Measurements from ENCODE around the gene ZNF580. TPM values are rescaled to one million over a fixed set of nuclear protein-coding genes. Genes with fewer than 3 reads are reported as not detected.
A peak's percentile ranks its signal among the peaks of the same experiment; 100 is the strongest.

ZNF580 gene
- total and polyA plus RNA-seq, 5 donors from 2014 or later = 14.3 to 30.8 (median 17.2) TPM

GRCh38 chr19:55654868-55655647 lies 14.3 kb downstream of the ZNF580 start, which contains the start of gene U2AF2:
Gene U2AF2, plus strand, starts transcription at chr19:55655035. Its CDS starts 70 bp downstream, at chr19:55655105.
- H3K27me3 Mint-ChIP-seq = peaks cover 14% of the 10 kb centered on the region
- Histone ChIP-seq H3K27ac (ENCODE audit: insufficient read depth, low read length, poor library complexity, severe bottlenecking) (peak within 1 kb of the TSS; percentile 100), H3K36me3 (ENCODE audit: control insufficient read depth, insufficient read depth, low read length) (peaks cover 17% of the 10 kb centered on the region), H3K4me3 (ENCODE audit: low read depth, low read length) (peak within 1 kb of the TSS; percentile 93), H3K27me3 (ENCODE audit: control insufficient read depth, insufficient read depth, low read length) (no peaks in the 10 kb centered on the region), H3K9me3 (ENCODE audit: control insufficient read depth in 2 of 2, low read length in 2 of 2) (no peaks in the 10 kb centered on the region), H3K4me1 (ENCODE audit: control insufficient read depth, insufficient read depth, low read length, poor library complexity, severe bottlenecking) (peaks cover 46% of the 10 kb centered on the region)
- peak within 1 kb of the TSS; percentile 98 to 99 (median 98) for H3K27ac Mint-ChIP-seq
- peak within 1 kb of the TSS; percentile 91 to 97 (median 94) for H3K4me3 Mint-ChIP-seq
- peak; percentile 89 to 95 (median 92) for DNase-seq
- peaks cover 7 to 50% (median 34%) of the 10 kb centered on the region in 4 donors for H3K4me1 Mint-ChIP-seq
- ATAC-seq (ENCODE audit: low read depth in 2 of 2) = peak in 1 of 2 donors; percentile 4
- H3K9me3 Mint-ChIP-seq = peaks cover 0 to 2% (median 0%) of the 10 kb centered on the region in 7 donors
- peaks cover 19% of the 10 kb centered on the region for H3K36me3 Mint-ChIP-seq

- Histone ChIP-seq H3K4me1 (ENCODE audit: control insufficient read depth, insufficient read depth, low read length, poor library complexity, severe bottlenecking) (peaks cover 46% of the 10 kb centered on the region), H3K9me3 (ENCODE audit: control insufficient read depth in 2 of 2, low read length in 2 of 2) (no peaks in the 10 kb centered on the region), H3K27me3 (ENCODE audit: control insufficient read depth, insufficient read depth, low read length) (no peaks in the 10 kb centered on the region), H3K4me3 (ENCODE audit: low read depth, low read length) (peak overlapping the region; percentile 93), H3K36me3 (ENCODE audit: control insufficient read depth, insufficient read depth, low read length) (peaks cover 21% of the 10 kb centered on the region), H3K27ac (ENCODE audit: insufficient read depth, low read length, poor library complexity, severe bottlenecking) (peak overlapping the region; percentile 100)
- peak overlapping the region; percentile 91 to 97 (median 94) for H3K4me3 Mint-ChIP-seq
- ATAC-seq (ENCODE audit: low read depth in 2 of 2) (no peak), DNase-seq (no peak)
- peak overlapping the region; percentile 97 to 98 (median 98) for H3K27ac Mint-ChIP-seq
- peaks cover 7 to 49% (median 34%) of the 10 kb centered on the region in 4 donors for H3K4me1 Mint-ChIP-seq
- peaks cover 19% of the 10 kb centered on the region for H3K36me3 Mint-ChIP-seq
- peaks cover 0 to 2% (median 0%) of the 10 kb centered on the region in 7 donors for H3K9me3 Mint-ChIP-seq
- H3K27me3 Mint-ChIP-seq = peaks cover 14% of the 10 kb centered on the region
Observed at GRCh38 chr19:55655648-55656040, 14.8 kb downstream of the ZNF580 start.

- peak overlapping the region; percentile 100 for H3K27ac ChIP-seq (ENCODE audit: insufficient read depth, low read length, poor library complexity, severe bottlenecking)
- peaks cover 50% of the 10 kb centered on the region for H3K4me1 ChIP-seq (ENCODE audit: control insufficient read depth, insufficient read depth, low read length, poor library complexity, severe bottlenecking)
- DNase-seq (no peak), ATAC-seq (ENCODE audit: low read depth in 2 of 2) (no peak)
- Mint-ChIP-seq H3K4me1 (peaks cover 7 to 52% (median 34%) of the 10 kb centered on the region in 4 donors), H3K27me3 (peaks cover 14% of the 10 kb centered on the region), H3K27ac (peak overlapping the region in 2 of 3 donors; percentile 98), H3K4me3 (peak overlapping the region; percentile 91 to 97 (median 94)), H3K9me3 (peaks cover 0 to 2% (median 0%) of the 10 kb centered on the region in 7 donors), H3K36me3 (peaks cover 19% of the 10 kb centered on the region)
- peak overlapping the region; percentile 93 for H3K4me3 ChIP-seq (ENCODE audit: low read depth, low read length)
- H3K27me3 ChIP-seq (ENCODE audit: control insufficient read depth, insufficient read depth, low read length) = no peaks in the 10 kb centered on the region
- no peaks in the 10 kb centered on the region for H3K9me3 ChIP-seq (ENCODE audit: control insufficient read depth in 2 of 2, low read length in 2 of 2)
- peaks cover 30% of the 10 kb centered on the region for H3K36me3 ChIP-seq (ENCODE audit: control insufficient read depth, insufficient read depth, low read length)
Observed at GRCh38 chr19:55656552-55656951, 15.8 kb downstream of the ZNF580 start.

GRCh38 chr19:55656988-55657747 lies 16.4 kb downstream of the ZNF580 start:
- Mint-ChIP-seq H3K36me3 (peaks cover 24% of the 10 kb centered on the region), H3K27me3 (peaks cover 14% of the 10 kb centered on the region), H3K27ac (peak overlapping the region; percentile 85 to 98 (median 86)), H3K4me3 (peak overlapping the region; percentile 91 to 97 (median 94)), H3K4me1 (peaks cover 7 to 57% (median 36%) of the 10 kb centered on the region in 4 donors), H3K9me3 (peaks cover 0 to 2% (median 0%) of the 10 kb centered on the region in 7 donors)
- no peak for ATAC-seq (ENCODE audit: low read depth in 2 of 2)
- DNase-seq = no peak
- Histone ChIP-seq H3K27ac (ENCODE audit: insufficient read depth, low read length, poor library complexity, severe bottlenecking) (peak overlapping the region; percentile 55), H3K36me3 (ENCODE audit: control insufficient read depth, insufficient read depth, low read length) (peaks cover 36% of the 10 kb centered on the region), H3K4me3 (ENCODE audit: low read depth, low read length) (peak overlapping the region; percentile 93), H3K27me3 (ENCODE audit: control insufficient read depth, insufficient read depth, low read length) (no peaks in the 10 kb centered on the region), H3K4me1 (ENCODE audit: control insufficient read depth, insufficient read depth, low read length, poor library complexity, severe bottlenecking) (peaks cover 50% of the 10 kb centered on the region), H3K9me3 (ENCODE audit: control insufficient read depth in 2 of 2, low read length in 2 of 2) (no peaks in the 10 kb centered on the region)

GRCh38 chr19:55658846-55659459 lies 18.2 kb downstream of the ZNF580 start:
- Mint-ChIP-seq H3K4me1 (peaks cover 7 to 64% (median 41%) of the 10 kb centered on the region in 4 donors), H3K27me3 (peaks cover 7% of the 10 kb centered on the region), H3K36me3 (peaks cover 36% of the 10 kb centered on the region), H3K9me3 (peaks cover 0 to 2% (median 0%) of the 10 kb centered on the region in 7 donors), H3K27ac (no peak overlapping the region), H3K4me3 (peak overlapping the region in 3 of 4 donors; percentile 36 to 91 (median 75))
- ATAC-seq (ENCODE audit: low read depth in 2 of 2) (no peak), DNase-seq (no peak)
- Histone ChIP-seq H3K4me1 (ENCODE audit: control insufficient read depth, insufficient read depth, low read length, poor library complexity, severe bottlenecking) (peaks cover 50% of the 10 kb centered on the region), H3K27me3 (ENCODE audit: control insufficient read depth, insufficient read depth, low read length) (no peaks in the 10 kb centered on the region), H3K4me3 (ENCODE audit: low read depth, low read length) (no peak overlapping the region), H3K27ac (ENCODE audit: insufficient read depth, low read length, poor library complexity, severe bottlenecking) (peak overlapping the region; percentile 55), H3K36me3 (ENCODE audit: control insufficient read depth, insufficient read depth, low read length) (peaks cover 52% of the 10 kb centered on the region), H3K9me3 (ENCODE audit: control insufficient read depth in 2 of 2, low read length in 2 of 2) (no peaks in the 10 kb centered on the region)

- peaks cover 50% of the 10 kb centered on the region for H3K4me1 ChIP-seq (ENCODE audit: control insufficient read depth, insufficient read depth, low read length, poor library complexity, severe bottlenecking)
- no peak overlapping the region for H3K4me3 ChIP-seq (ENCODE audit: low read depth, low read length)
- Mint-ChIP-seq H3K4me3 (peak overlapping the region; percentile 36 to 91 (median 76)), H3K27me3 (no peaks in the 10 kb centered on the region), H3K36me3 (peaks cover 42% of the 10 kb centered on the region), H3K4me1 (peaks cover 7 to 69% (median 41%) of the 10 kb centered on the region in 4 donors), H3K27ac (peak overlapping the region; percentile 32 to 59 (median 47)), H3K9me3 (no peaks in the 10 kb centered on the region)
- H3K9me3 ChIP-seq (ENCODE audit: control insufficient read depth in 2 of 2, low read length in 2 of 2) = no peaks in the 10 kb centered on the region
- no peak for ATAC-seq (ENCODE audit: low read depth in 2 of 2)
- H3K27me3 ChIP-seq (ENCODE audit: control insufficient read depth, insufficient read depth, low read length) = no peaks in the 10 kb centered on the region
- H3K27ac ChIP-seq (ENCODE audit: insufficient read depth, low read length, poor library complexity, severe bottlenecking) = no peak overlapping the region
- H3K36me3 ChIP-seq (ENCODE audit: control insufficient read depth, insufficient read depth, low read length) = peaks cover 61% of the 10 kb centered on the region
- DNase-seq = no peak
Observed at GRCh38 chr19:55659822-55660221, 19.0 kb downstream of the ZNF580 start.

GRCh38 chr19:55660404-55660803 lies 19.6 kb downstream of the ZNF580 start:
- no peak for DNase-seq
- Histone ChIP-seq H3K27me3 (ENCODE audit: control insufficient read depth, insufficient read depth, low read length) (no peaks in the 10 kb centered on the region), H3K4me1 (ENCODE audit: control insufficient read depth, insufficient read depth, low read length, poor library complexity, severe bottlenecking) (peaks cover 50% of the 10 kb centered on the region), H3K9me3 (ENCODE audit: control insufficient read depth in 2 of 2, low read length in 2 of 2) (no peaks in the 10 kb centered on the region), H3K36me3 (ENCODE audit: control insufficient read depth, insufficient read depth, low read length) (peaks cover 64% of the 10 kb centered on the region), H3K4me3 (ENCODE audit: low read depth, low read length) (no peak overlapping the region), H3K27ac (ENCODE audit: insufficient read depth, low read length, poor library complexity, severe bottlenecking) (no peak overlapping the region)
- Mint-ChIP-seq H3K27me3 (no peaks in the 10 kb centered on the region), H3K4me1 (peaks cover 7 to 70% (median 41%) of the 10 kb centered on the region in 4 donors), H3K27ac (peak overlapping the region in 1 of 3 donors; percentile 32), H3K4me3 (peak overlapping the region in 1 of 4 donors; percentile 79), H3K9me3 (no peaks in the 10 kb centered on the region), H3K36me3 (peaks cover 45% of the 10 kb centered on the region)
- no peak for ATAC-seq (ENCODE audit: low read depth in 2 of 2)
